SU-DHL-6 (cell line): ENCODE data around the gene LHFPL3.

ENCODE experiments used
- H2AFZ ChIP-seq: fragments of 200-600 bp; sonication (generic); 2 replicates; pipeline ENCODE4 v1.6.1; 2014; ENCODE audit warnings: low read depth, mild to moderate bottlenecking, moderate library complexity, mixed read lengths, antibody characterized with exemption, low read length; ENCODE audit not compliant: severe bottlenecking
- H3F3A ChIP-seq: fragments of 200-600 bp; shearing (Covaris generic); 2 replicates; pipeline ENCODE4 v1.6.0; 2016; ENCODE audit warnings: antibody characterized with exemption, mild to moderate bottlenecking; ENCODE audit not compliant: insufficient read depth
- H3K27ac ChIP-seq: fragments of 200-600 bp; sonication (generic); 2 replicates; pipeline ENCODE4 v1.5.1; 2016; ENCODE audit warnings: low read depth, mild to moderate bottlenecking, low read length, moderate library complexity, mixed read lengths
- H3K27me3 ChIP-seq: fragments of 200-600 bp; sonication (generic), shearing (Covaris generic); 2 replicates; pipeline ENCODE4 v1.6.0; 2014; ENCODE audit warnings: mild to moderate bottlenecking, low read length
- H3K36me3 ChIP-seq: fragments of 200-600 bp; sonication (generic); 2 replicates; pipeline ENCODE4 v1.6.1; 2014; ENCODE audit warnings: mild to moderate bottlenecking, low read length, mixed read lengths
- H3K4me2 ChIP-seq: fragments of 300-600, 200-600 bp; shearing (Covaris generic), sonication (generic); 2 replicates; pipeline ENCODE4 v1.6.0; 2014; ENCODE audit warnings: low read length, low read depth, mild to moderate bottlenecking; ENCODE audit not compliant: poor library complexity, severe bottlenecking
- H3K4me3 ChIP-seq: fragments of 200-600 bp; sonication (generic); 2 replicates; pipeline ENCODE4 v1.5.1; 2014; ENCODE audit warnings: antibody characterized with exemption, low read length, mild to moderate bottlenecking, mixed read lengths; ENCODE audit not compliant: insufficient read depth, poor library complexity, severe bottlenecking
- H3K79me2 ChIP-seq: fragments of 200-600 bp; sonication (generic); 2 replicates; pipeline ENCODE4 v1.6.1; 2014; ENCODE audit warnings: mild to moderate bottlenecking, low read length, moderate library complexity; ENCODE audit not compliant: insufficient read depth
- H3K9ac ChIP-seq: fragments of 200-600 bp; sonication (generic); 2 replicates; pipeline ENCODE4 v1.7.0; 2014; ENCODE audit warnings: mild to moderate bottlenecking, low read length
- H3K9me2 ChIP-seq: fragments of 200-600 bp; sonication (generic); replicated peaks from 2 replicates; pipeline ENCODE4 v1.6.1; 2014; ENCODE audit warnings: low read length; ENCODE audit not compliant: insufficient read depth
- H3K9me3 ChIP-seq: fragments of 200-600 bp; sonication (generic); 2 replicates; pipeline ENCODE4 v1.6.1; 2014; ENCODE audit warnings: low read length, mixed read lengths; ENCODE audit not compliant: insufficient read depth
- H4K20me1 ChIP-seq: fragments of 200-600 bp; sonication (generic); 2 replicates; pipeline ENCODE4 v1.6.1; 2014; ENCODE audit warnings: low read depth, mild to moderate bottlenecking, antibody characterized with exemption, low read length, moderate library complexity, mixed read lengths
- EZH2phosphoT487 ChIP-seq: fragments of 200-600 bp; sonication (generic), shearing (Covaris generic); conservative IDR thresholded peaks from 2 replicates; pipeline ENCODE4 v1.6.1; 2018; ENCODE audit warnings: mild to moderate bottlenecking, antibody characterized with exemption, low read length, moderate library complexity, mixed read lengths
- TF ChIP-seq, protein P1 (sequence below): fragments of 200-600 bp; sonication (generic); IDR thresholded peaks from one replicate; pipeline ENCODE4 v1.5.1; 2017; ENCODE audit warnings: antibody characterized with exemption, mild to moderate bottlenecking, low read length, moderate library complexity; ENCODE audit not compliant: insufficient read depth, poor library complexity, severe bottlenecking

Gene LHFPL3

DNA sequence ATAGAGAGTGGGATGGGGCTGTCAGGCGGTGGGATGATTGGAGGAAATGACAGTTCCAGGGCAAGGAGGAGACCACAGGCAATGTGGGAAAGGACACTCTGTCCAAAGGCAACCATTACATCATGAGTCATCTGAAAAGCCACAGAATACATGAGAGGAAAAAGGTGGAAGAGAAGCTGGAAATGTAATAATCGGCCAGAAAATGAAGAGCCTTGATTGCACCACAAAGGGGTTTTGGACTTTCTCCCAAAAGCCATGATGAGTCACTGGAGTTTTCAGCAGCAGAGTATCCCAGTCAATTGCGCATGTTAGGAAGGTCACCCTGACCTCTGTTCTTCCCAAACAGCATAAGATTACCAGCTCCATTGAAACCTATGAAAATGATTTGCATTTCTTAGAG, 222.0 kb downstream of the LHFPL3 start:
- Histone ChIP-seq H3K36me3 (no peaks in the 10 kb centered on the region), H4K20me1 (no peaks in the 10 kb centered on the region), H3K27ac (no peak overlapping the region), H3F3A (no peaks in the 10 kb centered on the region), H3K4me3 (no peak overlapping the region), H3K4me2 (no peak overlapping the region), H2AFZ (no peak overlapping the region), H3K9me2 (no peaks in the 10 kb centered on the region), H3K27me3 (no peaks in the 10 kb centered on the region), H3K9ac (no peak overlapping the region), H3K9me3 (no peaks in the 10 kb centered on the region), H3K79me2 (no peaks in the 10 kb centered on the region)
- no peak for TF ChIP-seq EZH2phosphoT487
- TF ChIP-seq, protein P1, sequence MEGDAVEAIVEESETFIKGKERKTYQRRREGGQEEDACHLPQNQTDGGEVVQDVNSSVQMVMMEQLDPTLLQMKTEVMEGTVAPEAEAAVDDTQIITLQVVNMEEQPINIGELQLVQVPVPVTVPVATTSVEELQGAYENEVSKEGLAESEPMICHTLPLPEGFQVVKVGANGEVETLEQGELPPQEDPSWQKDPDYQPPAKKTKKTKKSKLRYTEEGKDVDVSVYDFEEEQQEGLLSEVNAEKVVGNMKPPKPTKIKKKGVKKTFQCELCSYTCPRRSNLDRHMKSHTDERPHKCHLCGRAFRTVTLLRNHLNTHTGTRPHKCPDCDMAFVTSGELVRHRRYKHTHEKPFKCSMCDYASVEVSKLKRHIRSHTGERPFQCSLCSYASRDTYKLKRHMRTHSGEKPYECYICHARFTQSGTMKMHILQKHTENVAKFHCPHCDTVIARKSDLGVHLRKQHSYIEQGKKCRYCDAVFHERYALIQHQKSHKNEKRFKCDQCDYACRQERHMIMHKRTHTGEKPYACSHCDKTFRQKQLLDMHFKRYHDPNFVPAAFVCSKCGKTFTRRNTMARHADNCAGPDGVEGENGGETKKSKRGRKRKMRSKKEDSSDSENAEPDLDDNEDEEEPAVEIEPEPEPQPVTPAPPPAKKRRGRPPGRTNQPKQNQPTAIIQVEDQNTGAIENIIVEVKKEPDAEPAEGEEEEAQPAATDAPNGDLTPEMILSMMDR = no peak

DNA sequence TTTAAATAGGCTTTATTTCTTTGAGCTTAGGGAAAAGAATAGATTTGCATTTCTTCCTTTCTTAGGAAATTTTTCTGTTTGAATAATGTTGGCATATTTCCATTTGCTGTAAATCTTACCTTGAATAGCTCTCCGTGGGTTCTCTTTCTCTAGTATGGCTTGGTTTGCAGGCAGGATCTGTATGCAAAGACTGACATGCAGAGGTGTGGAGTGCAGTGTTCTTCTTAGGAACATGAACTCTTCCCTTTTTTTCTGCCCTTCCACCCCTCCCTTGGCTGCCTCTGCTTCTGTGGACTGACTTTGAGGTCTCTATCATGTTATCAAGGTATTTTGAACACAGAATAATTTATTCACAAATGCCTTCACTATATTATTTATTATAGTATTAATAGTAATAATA, 222.8 kb downstream of the LHFPL3 start:
- no peaks in the 10 kb centered on the region for H3K9me3 ChIP-seq
- no peak overlapping the region for H3K4me2 ChIP-seq
- no peak overlapping the region for H3K4me3 ChIP-seq
- no peaks in the 10 kb centered on the region for H3F3A ChIP-seq
- no peaks in the 10 kb centered on the region for H3K27me3 ChIP-seq
- no peak overlapping the region for H3K9ac ChIP-seq
- no peaks in the 10 kb centered on the region for H3K9me2 ChIP-seq
- TF ChIP-seq EZH2phosphoT487 = no peak
- TF ChIP-seq, protein P1 = no peak
- no peak overlapping the region for H3K27ac ChIP-seq
- H2AFZ ChIP-seq = no peak overlapping the region
- no peaks in the 10 kb centered on the region for H3K36me3 ChIP-seq
- H4K20me1 ChIP-seq = no peaks in the 10 kb centered on the region
- H3K79me2 ChIP-seq = no peaks in the 10 kb centered on the region

DNA sequence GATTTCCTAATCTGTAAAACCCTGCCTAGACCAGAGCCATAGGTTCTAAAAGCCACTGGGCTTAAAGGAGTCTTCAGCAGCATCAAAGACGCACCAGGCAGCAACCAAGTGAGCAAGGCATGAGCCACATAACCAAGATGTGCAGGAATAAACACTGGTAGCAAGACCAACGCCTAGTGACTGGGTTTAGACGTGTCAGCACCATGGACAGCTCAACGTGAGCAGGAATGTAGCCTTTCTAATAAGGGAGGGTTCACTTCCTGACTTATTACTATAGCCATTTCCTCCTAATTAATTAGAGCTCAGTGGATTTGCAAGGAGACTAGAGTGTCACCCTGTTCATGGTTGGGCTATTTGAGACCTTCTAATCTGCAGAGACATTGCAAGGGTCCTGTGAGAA, 223.7 kb downstream of the LHFPL3 start:
- H3K79me2 ChIP-seq = no peaks in the 10 kb centered on the region
- TF ChIP-seq, protein P1 = no peak
- TF ChIP-seq EZH2phosphoT487 = no peak
- no peaks in the 10 kb centered on the region for H3K27me3 ChIP-seq
- H3F3A ChIP-seq = no peaks in the 10 kb centered on the region
- no peaks in the 10 kb centered on the region for H4K20me1 ChIP-seq
- no peak overlapping the region for H2AFZ ChIP-seq
- H3K9me3 ChIP-seq = no peaks in the 10 kb centered on the region
- no peaks in the 10 kb centered on the region for H3K9me2 ChIP-seq
- H3K27ac ChIP-seq = no peak overlapping the region
- no peaks in the 10 kb centered on the region for H3K36me3 ChIP-seq
- H3K4me3 ChIP-seq = no peak overlapping the region
- H3K4me2 ChIP-seq = no peak overlapping the region
- no peak overlapping the region for H3K9ac ChIP-seq
